T-cell (primary cell): Measurements from ENCODE around the gene MYLIP. TPM values are rescaled to one million over a fixed set of nuclear protein-coding genes. Genes with fewer than 3 reads are reported as not detected.
A peak's percentile ranks its signal among the peaks of the same experiment; 100 is the strongest.

Source experiments
- ATAC-seq, 4 experiments: fragments of 200-7000 bp in 3 of 4; fragments of 150-1000 bp in 1 of 4; cut with Tn5 transposase; replicated peaks in 1 of 4; 1 replicate in 3 of 4; 2 replicates in 1 of 4; pipeline ENCODE4 v1.10.0; 2021; ENCODE audit warnings: moderate library complexity in 3 of 4, mild to moderate bottlenecking in 2 of 4, moderate number of reproducible peaks in 1 of 4
- CTCF ChIA-PET, 2 donors: fragments of 300-600 bp; sonication (Branson Sonifier 250); formaldehyde crosslinking; loops; one replicate each; lab custom pipeline; 2022; ENCODE audit warnings: antibody characterized with exemption in 2 of 2; lab: Charles Lee
- POLR2A ChIA-PET, 2 donors: fragments of 300-600 bp; sonication (Branson Sonifier 250); formaldehyde crosslinking; loops; one replicate each; lab custom pipeline; 2022; ENCODE audit warnings: antibody characterized with exemption in 2 of 2; lab: Charles Lee
- DNase-seq, 35 experiments: peaks; one replicate each; pipeline versions ENCODE4 v3.0.0 to v3.0.0-alpha.2; 2013 to 2023
- H3K27ac ChIP-seq: one replicate; pipeline ENCODE4 v1.5.1; 2013; ENCODE audit warnings: low read length
- H3K27me3 ChIP-seq, 2 experiments: replicated peaks in 1 of 2; 1 replicate in 1 of 2; 2 replicates in 1 of 2; pipeline versions ENCODE4 v1.6.1 to v1.7.0; 2013; ENCODE audit warnings: low read length in 1 of 2, mixed read lengths in 1 of 2; ENCODE audit not compliant: control insufficient read depth in 2 of 2, insufficient read depth in 2 of 2; ENCODE audit errors: extremely low read depth in 1 of 2
- H3K36me3 ChIP-seq, 2 donors: 1 replicate in 1 of 2; 2 replicates in 1 of 2; pipeline versions ENCODE4 v1.6.1 to v1.7.0; 2013; ENCODE audit warnings: low read length in 1 of 2; ENCODE audit not compliant: control insufficient read depth in 2 of 2, insufficient read depth in 1 of 2; ENCODE audit errors: extremely low read depth in 1 of 2
- H3K4me1 ChIP-seq, 2 experiments: 1 replicate in 1 of 2; 2 replicates in 1 of 2; pipeline versions ENCODE4 v1.6.1 to v1.7.0; 2013; ENCODE audit warnings: low read length in 2 of 2, mixed read lengths in 1 of 2; ENCODE audit not compliant: insufficient read depth in 2 of 2, control insufficient read depth in 1 of 2; ENCODE audit errors: extremely low read depth in 1 of 2
- H3K4me3 ChIP-seq, 2 donors: 1 replicate in 1 of 2; 2 replicates in 1 of 2; pipeline versions ENCODE4 v1.5.1 to v1.7.0; 2013; ENCODE audit warnings: mild to moderate bottlenecking in 2 of 2, low read length in 1 of 2, moderate library complexity in 1 of 2; ENCODE audit not compliant: control insufficient read depth in 1 of 2; ENCODE audit errors: extremely low read depth in 1 of 2
- H3K9me3 ChIP-seq: 2 replicates; pipeline ENCODE4 v1.7.0; 2013
- H3K27ac Mint-ChIP-seq, 2 donors: one replicate each; pipeline ENCODE4 v1.8.0; 2020 to 2021; ENCODE audit warnings: mild to moderate bottlenecking in 2 of 2, mixed read lengths in 2 of 2
- H3K27me3 Mint-ChIP-seq, 2 donors: one replicate each; pipeline ENCODE4 v1.8.0; 2021 to 2022; ENCODE audit warnings: mixed read lengths in 2 of 2
- H3K36me3 Mint-ChIP-seq: one replicate; pipeline ENCODE4 v1.8.0; 2021; ENCODE audit warnings: mixed read lengths
- H3K4me1 Mint-ChIP-seq, 3 donors: one replicate each; pipeline ENCODE4 v1.8.0; 2020 to 2022; ENCODE audit warnings: mixed read lengths in 3 of 3, mild to moderate bottlenecking in 1 of 3
- H3K4me3 Mint-ChIP-seq, 3 donors: one replicate each; pipeline ENCODE4 v1.8.0; 2020 to 2022; ENCODE audit warnings: mild to moderate bottlenecking in 3 of 3, mixed read lengths in 3 of 3, moderate library complexity in 3 of 3
- H3K9me3 Mint-ChIP-seq, 3 donors: one replicate each; pipeline ENCODE4 v1.8.0; 2020 to 2022; ENCODE audit warnings: mixed read lengths in 3 of 3
- WGBS: methylation state at CpG from one replicate; pipeline ENCODE4 v1.1.5; 2013; ENCODE audit warnings: missing lambda C conversion rate; ENCODE audit not compliant: insufficient coverage; 5-methylcytosine and 5-hydroxymethylcytosine counted together
- total RNA-seq, 35 experiments: library from RNA in 6 of 35; stranded (reverse) in 6 of 35; fragments of 120-200 nt in 1 of 35; gene quantifications; one replicate each; pipeline versions ENCODE4 v1.2.1 to v1.2.4 and lab custom pipeline; 2013 to 2026

The MYLIP gene
- total RNA-seq, 5 donors from 2014 or later (not counting 1 experiment from before 2014, with no cell fraction given): 18.4 to 210 (median 19.9) TPM

- no peak for ATAC-seq
- Histone ChIP-seq H3K4me1 (peaks cover 0 to 4% of the 10 kb centered on the region in 2 experiments), H3K9me3 (no peaks in the 10 kb centered on the region), H3K27me3 (no peaks in the 10 kb centered on the region), H3K4me3 (no peak overlapping the region), H3K27ac (no peak overlapping the region), H3K36me3 (peaks cover 24 to 87% of the 10 kb centered on the region in 2 donors)
- DNase-seq: no peak
- Mint-ChIP-seq H3K27me3 (no peaks in the 10 kb centered on the region), H3K36me3 (peaks cover 90% of the 10 kb centered on the region), H3K4me1 (peaks cover 21 to 29% (median 27%) of the 10 kb centered on the region in 3 donors), H3K9me3 (no peaks in the 10 kb centered on the region), H3K4me3 (no peak overlapping the region), H3K27ac (no peak overlapping the region)
- CTCF ChIA-PET: interaction anchor here in 1 of 2 donors (0.6 kb wide), 1 partner anchor 128 kb away, joined by 4 read pairs; no protein-coding TSS in a partner anchor
- 100% methylated on average over 2 of the region's 2 CpGs for WGBS
- POLR2A ChIA-PET: interaction anchor here in 1 of 2 donors (0.6 to 0.8 kb wide), 2 partner anchors 11 kb away, joined by 4 read pairs; no protein-coding TSS in a partner anchor
Measured at GRCh38 chr6:16148498-16148897, 19.6 kb downstream of the MYLIP start.

- Mint-ChIP-seq H3K4me1 (peaks cover 21 to 29% (median 22%) of the 10 kb centered on the region in 3 donors), H3K9me3 (no peaks in the 10 kb centered on the region), H3K27ac (no peak overlapping the region), H3K4me3 (no peak overlapping the region), H3K27me3 (no peaks in the 10 kb centered on the region), H3K36me3 (peaks cover 89% of the 10 kb centered on the region)
- ATAC-seq (no peak), DNase-seq (no peak)
- Histone ChIP-seq H3K27me3 (no peaks in the 10 kb centered on the region), H3K9me3 (no peaks in the 10 kb centered on the region), H3K36me3 (peaks cover 27 to 84% of the 10 kb centered on the region in 2 donors), H3K4me3 (no peak overlapping the region), H3K27ac (no peak overlapping the region), H3K4me1 (peaks cover 0 to 4% of the 10 kb centered on the region in 2 experiments)
- CTCF ChIA-PET: no interaction called here
- POLR2A ChIA-PET: no interaction called here
- 100% methylated on average over 2 of the region's 2 CpGs for WGBS
Measured at GRCh38 chr6:16149305-16149704, 20.4 kb downstream of the MYLIP start.

DNA sequence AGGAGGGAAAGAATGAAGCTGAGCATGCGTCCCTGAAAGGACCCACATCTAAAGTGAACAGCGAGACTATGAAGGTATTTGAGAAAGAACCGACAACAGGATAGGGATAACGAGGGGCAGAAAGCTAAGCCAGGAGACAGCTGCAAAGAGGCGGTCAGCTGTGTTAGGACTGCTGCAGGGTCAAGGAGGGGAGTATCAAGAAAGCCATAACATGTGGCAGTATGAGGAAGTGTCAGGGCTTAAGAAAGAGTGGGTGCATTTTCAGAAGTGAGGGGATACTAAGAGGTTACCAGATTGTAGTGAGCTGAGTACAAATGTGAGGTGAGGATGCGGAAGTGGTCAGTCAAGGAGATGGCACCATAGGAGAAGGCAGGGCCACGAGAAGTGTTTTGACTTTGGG is 21.2 kb downstream of the MYLIP start:
- Histone ChIP-seq H3K36me3 (peaks cover 30 to 81% of the 10 kb centered on the region in 2 donors), H3K27ac (no peak overlapping the region), H3K9me3 (no peaks in the 10 kb centered on the region), H3K4me1 (peaks cover 0 to 2% of the 10 kb centered on the region in 2 experiments), H3K4me3 (no peak overlapping the region), H3K27me3 (no peaks in the 10 kb centered on the region)
- ChIA-PET POLR2A (interaction anchor here in 1 of 2 donors (0.7 kb wide), 1 partner anchor 30 kb away, joined by 3 read pairs; no protein-coding TSS in a partner anchor), CTCF (no interaction called here)
- 99% methylated on average over 7 of the region's 7 CpGs for WGBS
- H3K4me3 Mint-ChIP-seq: no peak overlapping the region
- H3K27ac Mint-ChIP-seq: no peak overlapping the region
- H3K36me3 Mint-ChIP-seq: peaks cover 89% of the 10 kb centered on the region
- peaks cover 0 to 4% (median 0%) of the 10 kb centered on the region in 3 donors for H3K9me3 Mint-ChIP-seq
- H3K4me1 Mint-ChIP-seq: peaks cover 18 to 22% (median 22%) of the 10 kb centered on the region in 3 donors
- no peaks in the 10 kb centered on the region for H3K27me3 Mint-ChIP-seq
- ATAC-seq: peak in 1 of 4 experiments; percentile 5
- no peak for DNase-seq

DNA sequence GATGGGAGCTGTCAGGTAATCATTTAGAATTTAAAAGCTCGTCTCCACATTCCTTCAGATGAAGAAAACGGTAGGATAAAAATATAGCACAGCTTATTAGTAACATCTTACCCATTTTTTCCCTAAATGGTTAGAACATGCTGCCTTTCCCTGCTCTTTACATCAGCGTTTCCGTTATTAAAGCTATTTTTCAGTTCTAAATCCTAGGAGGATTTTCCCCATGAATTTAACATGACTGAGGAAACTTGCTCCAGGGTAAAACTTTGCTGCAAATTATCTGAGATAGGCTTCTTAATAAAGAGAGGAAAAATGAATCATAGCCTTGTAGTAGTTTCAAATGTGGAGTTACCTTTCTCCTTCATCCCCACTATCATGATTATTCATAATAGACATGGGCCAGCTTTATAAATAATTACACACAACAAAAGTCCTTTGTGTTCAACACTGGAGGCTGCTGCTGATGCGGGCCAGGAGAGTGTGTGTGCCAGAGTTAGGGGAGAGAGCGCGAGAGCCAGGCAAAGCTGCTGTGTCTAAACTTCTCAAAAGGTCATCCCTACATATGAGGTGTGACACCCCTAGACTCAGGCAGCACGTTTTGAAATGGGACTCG is 24.4 kb downstream of the MYLIP start:
- Histone ChIP-seq H3K27ac (no peak overlapping the region), H3K27me3 (no peaks in the 10 kb centered on the region), H3K4me1 (no peaks in the 10 kb centered on the region), H3K4me3 (no peak overlapping the region), H3K9me3 (no peaks in the 10 kb centered on the region), H3K36me3 (peaks cover 28 to 60% of the 10 kb centered on the region in 2 donors)
- peak in 1 of 4 experiments; percentile 7 for ATAC-seq
- Mint-ChIP-seq H3K9me3 (peaks cover 3 to 17% (median 4%) of the 10 kb centered on the region in 3 donors), H3K4me3 (no peak overlapping the region), H3K4me1 (peaks cover 0 to 17% (median 0%) of the 10 kb centered on the region in 3 donors), H3K36me3 (peaks cover 85% of the 10 kb centered on the region), H3K27me3 (no peaks in the 10 kb centered on the region), H3K27ac (no peak overlapping the region)
- POLR2A ChIA-PET: no interaction called here
- no peak for DNase-seq
- CTCF ChIA-PET: interaction anchor here in 1 of 2 donors (1.5 to 2.2 kb wide), 2 partner anchors 27 to 462 kb away, joined by 3 to 4 read pairs; no protein-coding TSS in a partner anchor
- WGBS: 100% methylated on average over 1 of the region's 9 CpGs

DNA sequence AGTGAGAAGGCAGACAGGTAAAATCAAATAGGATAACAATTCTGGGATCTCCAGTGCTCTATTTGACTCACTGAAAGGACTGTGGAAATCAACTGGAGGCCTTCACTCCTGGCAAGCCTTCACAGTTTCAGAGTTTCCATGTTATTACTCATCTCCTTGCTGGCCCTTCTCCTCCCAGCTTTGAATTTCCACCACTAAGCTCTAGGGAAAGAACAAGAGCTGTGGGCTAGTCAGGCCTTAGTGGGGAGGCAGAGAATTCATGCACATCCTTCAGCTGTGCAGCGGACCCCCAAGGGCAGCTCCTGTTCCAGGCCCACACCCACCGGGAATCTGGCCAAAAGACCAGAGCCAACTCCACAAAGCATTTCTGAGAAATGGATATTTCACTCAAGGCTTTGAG is 26.0 kb downstream of the MYLIP start:
- no peak overlapping the region for H3K4me3 Mint-ChIP-seq
- DNase-seq: no peak
- CTCF ChIA-PET: interaction anchor here in 1 of 2 donors (2.2 kb wide), 1 partner anchor 25 kb away, joined by 4 read pairs; no protein-coding TSS in a partner anchor
- POLR2A ChIA-PET: no interaction called here
- H3K4me1 Mint-ChIP-seq: peaks cover 0 to 8% (median 0%) of the 10 kb centered on the region in 3 donors
- Histone ChIP-seq H3K9me3 (no peaks in the 10 kb centered on the region), H3K27me3 (no peaks in the 10 kb centered on the region), H3K36me3 (peaks cover 24 to 46% of the 10 kb centered on the region in 2 donors), H3K27ac (no peak overlapping the region), H3K4me3 (no peak overlapping the region), H3K4me1 (no peaks in the 10 kb centered on the region)
- ATAC-seq: no peak
- peaks cover 71% of the 10 kb centered on the region for H3K36me3 Mint-ChIP-seq
- WGBS: no CpG with 5 or more reads among the region's 2 CpGs
- H3K9me3 Mint-ChIP-seq: peaks cover 3 to 17% (median 4%) of the 10 kb centered on the region in 3 donors
- H3K27ac Mint-ChIP-seq: no peak overlapping the region
- no peaks in the 10 kb centered on the region for H3K27me3 Mint-ChIP-seq

GRCh38 chr6:16157492-16157891 is 28.6 kb downstream of the MYLIP start:
- POLR2A ChIA-PET: no interaction called here

More at GRCh38 chr6:16157492-16157891, 28.6 kb downstream of the MYLIP start:
- no peak for ATAC-seq
- Mint-ChIP-seq H3K9me3 (peaks cover 3 to 17% (median 4%) of the 10 kb centered on the region in 3 donors), H3K4me3 (no peak overlapping the region), H3K4me1 (peaks cover 12 to 15% (median 14%) of the 10 kb centered on the region in 3 donors), H3K27me3 (no peaks in the 10 kb centered on the region), H3K36me3 (peaks cover 46% of the 10 kb centered on the region), H3K27ac (no peak overlapping the region)
- CTCF ChIA-PET: no interaction called here
- Histone ChIP-seq H3K4me3 (no peak overlapping the region), H3K36me3 (peaks cover 17 to 23% of the 10 kb centered on the region in 2 donors), H3K4me1 (peaks cover 0 to 2% of the 10 kb centered on the region in 2 experiments), H3K27ac (no peak overlapping the region), H3K9me3 (no peaks in the 10 kb centered on the region), H3K27me3 (no peaks in the 10 kb centered on the region)
- DNase-seq: no peak
- 80% methylated on average over 1 of the region's 3 CpGs for WGBS
